HEK293 (cell line): ENCODE results near the gene WAPL.
"Not testable (repeated sequence)": the region's sequence is repeated elsewhere in the genome, so short reads cannot be mapped to it uniquely, and the experiment has no call there.

ENCODE experiments used
- CTCF ChIA-PET: fragments of 350-600 bp; formaldehyde crosslinking; extraction: SDS; loops from one replicate; lab custom pipeline; 2021; ENCODE audit warnings: antibody characterized with exemption; lab: Yijun Ruan, JAX
- POLR2A ChIA-PET: fragments of 300-600 bp; formaldehyde crosslinking; extraction: SDS; loops from one replicate; lab custom pipeline; 2020; ENCODE audit warnings: antibody characterized with exemption, inconsistent platforms; lab: Yijun Ruan, JAX
- H3K27ac ChIP-seq: fragments of 200-500 bp; sonication (Bioruptor generic); 2 replicates; pipeline ENCODE4 v1.5.1; 2014; ENCODE audit warnings: low read depth, low read length, control low read depth, inconsistent platforms; ENCODE audit errors: extremely low read depth
- H3K36me3 ChIP-seq, 2 experiments: fragments of 200-500 bp in 1 of 2; sonication (Bioruptor generic) in 1 of 2; 1 replicate in 1 of 2; 2 replicates in 1 of 2; pipeline ENCODE4 v1.5.1; 2014 to 2017; ENCODE audit warnings: inconsistent platforms in 2 of 2, low read length in 2 of 2; ENCODE audit not compliant: control insufficient read depth in 2 of 2, insufficient read depth in 1 of 2
- H3K4me1 ChIP-seq: fragments of 200-500 bp; sonication (Bioruptor generic); 2 replicates; pipeline ENCODE4 v1.5.1; 2014; ENCODE audit warnings: mild to moderate bottlenecking, low read length, inconsistent platforms; ENCODE audit not compliant: control insufficient read depth, insufficient read depth
- H3K4me3 ChIP-seq: 2 replicates; pipeline ENCODE4 v1.5.1; 2011; ENCODE audit warnings: low read depth, mild to moderate bottlenecking, control low read depth, low read length, moderate library complexity
- H3K9me3 ChIP-seq: fragments of 200-500 bp; sonication (Bioruptor generic); 2 replicates; pipeline ENCODE4 v1.5.1; 2014; ENCODE audit warnings: low read depth, low read length, inconsistent platforms; ENCODE audit not compliant: control insufficient read depth, insufficient read depth
- HOXC10 ChIP-seq: sonication (generic); formaldehyde crosslinking; IDR thresholded peaks from 2 replicates; pipeline ENCODE4 v1.8.1; 2023; ENCODE audit warnings: mild to moderate bottlenecking, missing genetic modification reagents
- HOXD13 ChIP-seq: sonication (generic); formaldehyde crosslinking; IDR thresholded peaks from 2 replicates; pipeline ENCODE4 v1.8.0; 2022; ENCODE audit warnings: missing genetic modification reagents, borderline replicate concordance
- IKZF3 ChIP-seq: fragments of 450-650 bp; IDR thresholded peaks from 2 replicates; pipeline ENCODE4 v1.5.0; 2018; ENCODE audit warnings: missing biosample characterization, mild to moderate bottlenecking, missing genetic modification characterization, moderate library complexity
- SP2 ChIP-seq: fragments of 450-650 bp; formaldehyde crosslinking; IDR thresholded peaks from 2 replicates; pipeline ENCODE4 v1.5.1; 2016; ENCODE audit warnings: missing biosample characterization, missing genetic modification characterization
- SP3 ChIP-seq: fragments of 450-650 bp; formaldehyde crosslinking; IDR thresholded peaks from 2 replicates; pipeline ENCODE4 v1.5.1; 2016; ENCODE audit warnings: missing biosample characterization, missing genetic modification characterization
- WT1 ChIP-seq: fragments of 450-650 bp; formaldehyde crosslinking; IDR thresholded peaks from 2 replicates; pipeline ENCODE4 v1.5.1; 2016; ENCODE audit warnings: missing biosample characterization, missing genetic modification characterization
- ZBTB1 ChIP-seq: fragments of 450-650 bp; formaldehyde crosslinking; IDR thresholded peaks from 2 replicates; pipeline ENCODE4 v1.5.1; 2016; ENCODE audit warnings: missing biosample characterization, missing genetic modification characterization
- ZBTB20 ChIP-seq: fragments of 450-650 bp; formaldehyde crosslinking; IDR thresholded peaks from 2 replicates; pipeline ENCODE4 v1.5.1; 2016; ENCODE audit warnings: missing biosample characterization, missing genetic modification characterization
- ZEB2 ChIP-seq: fragments of 450-650 bp; formaldehyde crosslinking; IDR thresholded peaks from 2 replicates; pipeline ENCODE4 v1.5.1; 2016; ENCODE audit warnings: missing biosample characterization, missing genetic modification characterization
- ZFP3 ChIP-seq: fragments of 450-650 bp; formaldehyde crosslinking; IDR thresholded peaks from 2 replicates; pipeline ENCODE4 v1.5.1; 2016; ENCODE audit warnings: low read depth, missing biosample characterization, missing genetic modification characterization
- ZNF169 ChIP-seq: fragments of 450-650 bp; formaldehyde crosslinking; IDR thresholded peaks from 2 replicates; pipeline ENCODE4 v1.5.1; 2016; ENCODE audit warnings: missing biosample characterization, missing genetic modification characterization
- ZNF174 ChIP-seq: fragments of 450-650 bp; formaldehyde crosslinking; IDR thresholded peaks from 2 replicates; pipeline ENCODE4 v1.5.0; 2017; ENCODE audit warnings: missing biosample characterization, mild to moderate bottlenecking, missing genetic modification characterization
- ZNF18 ChIP-seq: fragments of 450-650 bp; formaldehyde crosslinking; IDR thresholded peaks from 2 replicates; pipeline ENCODE4 v1.5.1; 2016; ENCODE audit warnings: missing biosample characterization, missing genetic modification characterization
- ZNF221 ChIP-seq: fragments of 450-650 bp; formaldehyde crosslinking; IDR thresholded peaks from 2 replicates; pipeline ENCODE4 v1.5.1; 2017; ENCODE audit warnings: missing biosample characterization, missing genetic modification characterization, borderline replicate concordance
- ZNF23 ChIP-seq: fragments of 450-650 bp; formaldehyde crosslinking; IDR thresholded peaks from 2 replicates; pipeline ENCODE4 v1.5.1; 2016; ENCODE audit warnings: missing biosample characterization, missing genetic modification characterization, borderline replicate concordance
- ZNF24 ChIP-seq: fragments of 450-650 bp; formaldehyde crosslinking; IDR thresholded peaks from 2 replicates; pipeline ENCODE4 v1.5.1; 2016; ENCODE audit warnings: missing biosample characterization, missing genetic modification characterization
- ZNF335 ChIP-seq: fragments of 450-650 bp; formaldehyde crosslinking; conservative IDR thresholded peaks from 2 replicates; pipeline ENCODE4 v1.5.1; 2016; ENCODE audit warnings: missing biosample characterization, missing genetic modification characterization
- ZNF341 ChIP-seq: fragments of 450-650 bp; formaldehyde crosslinking; IDR thresholded peaks from 2 replicates; pipeline ENCODE4; 2016; ENCODE audit warnings: low read depth, missing biosample characterization, missing genetic modification characterization
- ZNF362 ChIP-seq: fragments of 450-650 bp; formaldehyde crosslinking; IDR thresholded peaks from 2 replicates; pipeline ENCODE4 v1.5.1; 2016; ENCODE audit warnings: missing biosample characterization, missing genetic modification characterization
- ZNF426 ChIP-seq: fragments of 450-650 bp; formaldehyde crosslinking; IDR thresholded peaks from 2 replicates; pipeline ENCODE4 v1.5.1; 2017; ENCODE audit warnings: missing biosample characterization, missing genetic modification characterization, mild to moderate bottlenecking, inconsistent platforms, moderate library complexity
- ZNF677 ChIP-seq: fragments of 450-650 bp; IDR thresholded peaks from 2 replicates; pipeline ENCODE4 v1.5.0; 2018; ENCODE audit warnings: missing biosample characterization, mild to moderate bottlenecking, missing genetic modification characterization, moderate library complexity

The WAPL gene

GRCh38 chr10:86538547-86538946, 17.0 kb upstream of the WAPL start:
- no peaks in the 10 kb centered on the region for H3K36me3 ChIP-seq
- H3K4me3 ChIP-seq = no peak overlapping the region
- no peak overlapping the region for H3K27ac ChIP-seq
- ChIA-PET POLR2A (no interaction called here), CTCF (no interaction called here)
- TF ChIP-seq ZNF341 (tag by site-specific recombination) (no peak), ZNF335 (tag by site-specific recombination) (no peak), WT1 (tag by site-specific recombination) (no peak), ZNF426 (tag by site-specific recombination) (no peak), ZBTB1 (tag by site-specific recombination) (no peak), HOXC10 (CRISPR knock-in tag) (no peak), SP2 (tag by site-specific recombination) (no peak), ZBTB20 (no peak), ZNF24 (tag by site-specific recombination) (no peak), IKZF3 (tag by site-specific recombination) (no peak), ZFP3 (no peak), ZEB2 (tag by site-specific recombination) (no peak)
- no peaks in the 10 kb centered on the region for H3K4me1 ChIP-seq
- H3K9me3 ChIP-seq = no peaks in the 10 kb centered on the region

GRCh38 chr10:86538040-86538439, 16.4 kb upstream of the WAPL start:
- H3K9me3 ChIP-seq, H3K4me3 ChIP-seq, H3K27ac ChIP-seq, POLR2A ChIA-PET, H3K36me3 ChIP-seq, H3K4me1 ChIP-seq: not testable (repeated sequence)
- CTCF ChIA-PET = interaction anchor here (0.6 kb wide), 1 partner anchor 33 kb away, joined by 3 read pairs; no protein-coding TSS in a partner anchor

- Histone ChIP-seq H3K4me1 (no peaks in the 10 kb centered on the region), H3K4me3 (no peak overlapping the region), H3K9me3 (no peaks in the 10 kb centered on the region), H3K36me3 (no peaks in the 10 kb centered on the region), H3K27ac (no peak overlapping the region)
- POLR2A ChIA-PET = no interaction called here
- CTCF ChIA-PET = no interaction called here
- TF ChIP-seq ZNF335 (tag by site-specific recombination) (no peak), ZNF23 (no peak), ZNF18 (tag by site-specific recombination) (no peak), HOXD13 (CRISPR knock-in tag) (no peak), SP3 (tag by site-specific recombination) (no peak), ZNF677 (tag by site-specific recombination) (no peak)
These were observed 14.8 kb upstream of the WAPL start for GRCh38 chr10:86536294-86536861.

GRCh38 chr10:86535132-86535882, 13.7 kb upstream of the WAPL start:
- Histone ChIP-seq H3K4me1 (no peaks in the 10 kb centered on the region), H3K9me3 (no peaks in the 10 kb centered on the region), H3K36me3 (no peaks in the 10 kb centered on the region), H3K27ac (no peak overlapping the region), H3K4me3 (no peak overlapping the region)
- no peak for TF ChIP-seq ZNF169 (tag by site-specific recombination)
- TF ChIP-seq ZNF174 (tag by site-specific recombination) = no peak
- no peak for TF ChIP-seq ZNF221 (tag by site-specific recombination)
- no peak for TF ChIP-seq ZNF362 (tag by site-specific recombination)
- ChIA-PET POLR2A (interaction anchor here (0.6 kb wide), 1 partner anchor 10 kb away, joined by 4 read pairs; no protein-coding TSS in a partner anchor), CTCF (no interaction called here)
